MM.1S (cell line): Measurements from ENCODE around the gene KRTAP2-4.
"Not testable (repeated sequence)": the region's sequence is repeated elsewhere in the genome, so short reads cannot be mapped to it uniquely, and the experiment has no call there.

Source experiments
- DNase-seq: peaks from one replicate; pipeline ENCODE4 v3.0.0-alpha.2; 2015
- H2AFZ ChIP-seq: fragments of 300-600 bp; sonication (generic); 2 replicates; pipeline ENCODE4 v1.6.0; 2016; ENCODE audit warnings: antibody characterized with exemption, low read length
- H3F3A ChIP-seq: fragments of 300-600 bp; sonication (generic); 2 replicates; pipeline ENCODE4 v1.6.1; 2016; ENCODE audit warnings: mild to moderate bottlenecking, antibody characterized with exemption, low read length, moderate library complexity, mixed read lengths; ENCODE audit not compliant: insufficient read depth
- H3K27ac ChIP-seq: fragments of 300-600 bp; sonication (generic); 2 replicates; pipeline ENCODE4 v1.5.1; 2016; ENCODE audit warnings: mild to moderate bottlenecking, low read length
- H3K27me3 ChIP-seq: fragments of 300-600 bp; sonication (generic); replicated peaks from 2 replicates; pipeline ENCODE4 v1.6.0; 2016; ENCODE audit warnings: low read length; ENCODE audit not compliant: insufficient read depth
- H3K36me3 ChIP-seq: fragments of 300-600 bp; sonication (generic); replicated peaks from 2 replicates; pipeline ENCODE4 v1.6.1; 2016; ENCODE audit warnings: mild to moderate bottlenecking, low read length, mixed read lengths; ENCODE audit not compliant: insufficient read depth
- H3K4me1 ChIP-seq: fragments of 300-600 bp; sonication (generic); 2 replicates; pipeline ENCODE4 v1.6.1; 2016; ENCODE audit warnings: low read length, mixed read lengths
- H3K4me2 ChIP-seq: fragments of 300-600 bp; sonication (generic); 2 replicates; pipeline ENCODE4 v1.6.0; 2016; ENCODE audit warnings: low read depth, low read length
- H3K4me3 ChIP-seq: fragments of 300-600 bp; sonication (generic); 2 replicates; pipeline ENCODE4 v1.5.1; 2016; ENCODE audit warnings: low read length, mixed read lengths
- H3K79me2 ChIP-seq: fragments of 300-600 bp; sonication (generic); 2 replicates; pipeline ENCODE4 v1.6.1; 2016; ENCODE audit warnings: mixed run types, low read length, mixed read lengths
- H3K9ac ChIP-seq: fragments of 300-600 bp; sonication (generic); 2 replicates; pipeline ENCODE4 v1.6.1; 2016; ENCODE audit warnings: low read length, mixed read lengths
- H3K9me2 ChIP-seq: fragments of 300-600 bp; sonication (generic); replicated peaks from 2 replicates; pipeline ENCODE4 v1.6.1; 2016; ENCODE audit warnings: mild to moderate bottlenecking, low read length, mixed read lengths; ENCODE audit not compliant: insufficient read depth
- H3K9me3 ChIP-seq: fragments of 300-600 bp; sonication (generic); replicated peaks from 2 replicates; pipeline ENCODE4 v1.6.1; 2016; ENCODE audit warnings: mild to moderate bottlenecking, low read length, mixed read lengths; ENCODE audit not compliant: insufficient read depth
- H4K20me1 ChIP-seq: fragments of 300-600 bp; sonication (generic); 2 replicates; pipeline ENCODE4 v1.6.1; 2016; ENCODE audit warnings: mild to moderate bottlenecking, low read length, moderate library complexity, mixed read lengths; ENCODE audit not compliant: insufficient read depth
- CTCF ChIP-seq: fragments of 300-600 bp; sonication (generic); IDR thresholded peaks from 2 replicates; pipeline ENCODE4 v1.5.1; 2016; ENCODE audit warnings: antibody characterized with exemption, low read length, mixed read lengths
- EZH2 ChIP-seq: fragments of 300-600 bp; sonication (generic); optimal IDR thresholded peaks from 2 replicates; pipeline ENCODE3; 2017; ENCODE audit warnings: low read depth, mild to moderate bottlenecking, antibody characterized with exemption, low read length, mixed read lengths
- EZH2phosphoT487 ChIP-seq: fragments of 300-600 bp; sonication (generic); IDR thresholded peaks from 2 replicates; pipeline ENCODE4 v1.6.1; 2018; ENCODE audit warnings: antibody characterized with exemption, low read length

KRTAP2-4 gene

DNA sequence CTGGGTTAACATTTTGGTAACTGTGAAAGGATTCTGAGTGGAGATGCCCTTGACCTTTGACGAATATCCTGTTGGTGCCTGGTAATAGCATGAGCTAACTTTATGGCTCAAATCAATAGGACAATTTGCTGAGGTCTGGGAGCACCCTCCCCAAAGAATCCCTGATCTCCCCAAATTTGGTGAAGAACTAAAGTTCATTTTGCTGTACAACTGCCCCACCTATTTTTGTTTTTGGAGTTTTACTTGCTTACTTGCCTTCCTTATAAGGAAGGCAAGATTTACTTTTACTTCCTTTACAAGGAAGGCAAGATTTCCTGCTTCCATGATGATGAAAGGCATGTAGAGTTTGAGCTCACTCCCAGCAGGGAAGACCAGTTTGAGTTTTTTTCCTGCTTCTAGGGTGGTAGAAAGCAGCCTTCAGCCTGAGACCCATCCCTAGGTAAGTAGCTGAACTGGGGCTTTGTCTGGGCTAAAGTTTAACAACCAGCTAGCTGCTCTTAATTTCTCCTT lies 42.3 kb upstream of the KRTAP2-4 start:
- Histone ChIP-seq H3K4me3 (no peak overlapping the region), H3K4me1 (no peaks in the 10 kb centered on the region), H2AFZ (no peak overlapping the region), H3K9me2 (no peaks in the 10 kb centered on the region), H3K9ac (no peak overlapping the region), H4K20me1 (no peaks in the 10 kb centered on the region), H3K4me2 (no peak overlapping the region), H3K36me3 (no peaks in the 10 kb centered on the region), H3K27ac (no peak overlapping the region), H3K27me3 (no peaks in the 10 kb centered on the region), H3F3A (no peaks in the 10 kb centered on the region), H3K79me2 (no peaks in the 10 kb centered on the region), H3K9me3 (no peaks in the 10 kb centered on the region)
- no peak for DNase-seq
- TF ChIP-seq EZH2, result no peak
- no peak for TF ChIP-seq EZH2phosphoT487

- H3K79me2 ChIP-seq, H3K9me3 ChIP-seq, H4K20me1 ChIP-seq, H3K27ac ChIP-seq, H3K4me2 ChIP-seq, H3K4me3 ChIP-seq, H3K36me3 ChIP-seq, DNase-seq, H3K9ac ChIP-seq, H3K4me1 ChIP-seq, H3K9me2 ChIP-seq, H3K27me3 ChIP-seq, H3F3A ChIP-seq, H2AFZ ChIP-seq: not testable (repeated sequence)
These were observed 39.7 kb upstream of the KRTAP2-4 start, which contains the start of gene KRTAP4-9 for GRCh38 chr17:41105347-41105746. Gene KRTAP4-9, plus strand, starts transcription at chr17:41105389. Its CDS starts 0 bp downstream, at chr17:41105389.

GRCh38 chr17:41104386-41105038 lies 38.8 kb upstream of the KRTAP2-4 start:
- not testable (repeated sequence) for H3K9me3 ChIP-seq, H3K9ac ChIP-seq, H3K79me2 ChIP-seq, H2AFZ ChIP-seq, H3K4me2 ChIP-seq, DNase-seq, H4K20me1 ChIP-seq, H3K27ac ChIP-seq, H3K27me3 ChIP-seq, H3K36me3 ChIP-seq, H3K9me2 ChIP-seq, H3K4me1 ChIP-seq, H3F3A ChIP-seq, H3K4me3 ChIP-seq

DNA sequence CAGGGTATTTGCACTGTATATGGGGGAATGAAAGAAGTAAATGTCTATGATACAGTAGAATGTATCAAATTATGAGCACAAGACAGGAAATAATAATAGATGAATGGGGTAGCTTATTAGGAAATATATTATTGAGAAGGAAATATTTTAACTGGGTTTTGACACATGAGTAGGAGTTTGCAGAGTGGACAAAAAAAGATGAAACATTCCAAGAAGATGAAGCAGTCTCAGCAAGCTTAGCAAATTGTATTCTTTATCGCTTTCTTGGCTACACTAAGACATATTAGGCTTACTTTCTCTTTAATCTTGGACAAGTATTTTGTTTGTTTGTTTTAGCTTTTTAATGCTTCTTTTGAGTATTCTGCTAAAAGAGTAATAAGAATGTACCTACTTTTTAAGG lies 38.2 kb upstream of the KRTAP2-4 start:
- Histone ChIP-seq H3K79me2 (no peaks in the 10 kb centered on the region), H3K9me2 (no peaks in the 10 kb centered on the region), H3K9me3 (no peaks in the 10 kb centered on the region), H3K4me3 (no peak overlapping the region), H2AFZ (no peak overlapping the region), H3K36me3 (no peaks in the 10 kb centered on the region), H3K4me1 (no peaks in the 10 kb centered on the region), H3K27ac (no peak overlapping the region), H3K27me3 (no peaks in the 10 kb centered on the region), H3K9ac (no peak overlapping the region), H3K4me2 (no peak overlapping the region), H4K20me1 (no peaks in the 10 kb centered on the region), H3F3A (no peaks in the 10 kb centered on the region)
- TF ChIP-seq EZH2, result no peak
- TF ChIP-seq EZH2phosphoT487, result no peak
- TF ChIP-seq CTCF, result no peak
- no peak for DNase-seq
